ENCODE data around the gene PTPRK. TPM values are rescaled to one million over a fixed set of nuclear protein-coding genes. Genes with fewer than 3 reads are reported as not detected.

PTPRK gene
- total and polyA plus RNA-seq, 2 donors (not counting 1 experiment from before 2014, with no cell fraction given) = 19.4 to 75.5 TPM

GRCh38 chr6:128005009-128005408, 515.4 kb downstream of the PTPRK start:
- Histone ChIP-seq H3K27ac (ENCODE audit: insufficient read depth, low read length) (no peak overlapping the region), H3K27me3 (ENCODE audit: control insufficient read depth, insufficient read depth, low read length) (no peaks in the 10 kb centered on the region), H3K4me3 (replicated peaks in 1 of 4; ENCODE audit: control extremely low read depth in 1 of 4, insufficient read depth in 1 of 4, low read depth in 3 of 4, low read length in 4 of 4) (no peak overlapping the region), H3K9me3 (ENCODE audit: control insufficient read depth, insufficient read depth, low read depth, low read length) (no peaks in the 10 kb centered on the region), H3K4me2 (ENCODE audit: extremely low read depth, insufficient read depth, low read length) (no peak overlapping the region), H2AFZ (ENCODE audit: low read length) (no peak overlapping the region), H3K9ac (ENCODE audit: insufficient read depth, low read length) (no peak overlapping the region), H3K36me3 (ENCODE audit: control insufficient read depth, insufficient read depth, low read length) (no peaks in the 10 kb centered on the region), H3K79me2 (ENCODE audit: control insufficient read depth, insufficient read depth, low read length) (no peaks in the 10 kb centered on the region), H3K4me1 (ENCODE audit: control insufficient read depth, extremely low read depth, insufficient read depth, low read length) (no peaks in the 10 kb centered on the region), H4K20me1 (ENCODE audit: control insufficient read depth, extremely low read depth, insufficient read depth, low read length) (no peaks in the 10 kb centered on the region)
- peak in 1 of 2 donors; percentile 16 for DNase-seq (ENCODE audit: low read depth in 2 of 2)
- TF ChIP-seq EZH2 (IDR thresholded peaks at IDR 0.05; ENCODE audit: low read length, missing control alignments) = no peak
- TF ChIP-seq, protein P1, sequence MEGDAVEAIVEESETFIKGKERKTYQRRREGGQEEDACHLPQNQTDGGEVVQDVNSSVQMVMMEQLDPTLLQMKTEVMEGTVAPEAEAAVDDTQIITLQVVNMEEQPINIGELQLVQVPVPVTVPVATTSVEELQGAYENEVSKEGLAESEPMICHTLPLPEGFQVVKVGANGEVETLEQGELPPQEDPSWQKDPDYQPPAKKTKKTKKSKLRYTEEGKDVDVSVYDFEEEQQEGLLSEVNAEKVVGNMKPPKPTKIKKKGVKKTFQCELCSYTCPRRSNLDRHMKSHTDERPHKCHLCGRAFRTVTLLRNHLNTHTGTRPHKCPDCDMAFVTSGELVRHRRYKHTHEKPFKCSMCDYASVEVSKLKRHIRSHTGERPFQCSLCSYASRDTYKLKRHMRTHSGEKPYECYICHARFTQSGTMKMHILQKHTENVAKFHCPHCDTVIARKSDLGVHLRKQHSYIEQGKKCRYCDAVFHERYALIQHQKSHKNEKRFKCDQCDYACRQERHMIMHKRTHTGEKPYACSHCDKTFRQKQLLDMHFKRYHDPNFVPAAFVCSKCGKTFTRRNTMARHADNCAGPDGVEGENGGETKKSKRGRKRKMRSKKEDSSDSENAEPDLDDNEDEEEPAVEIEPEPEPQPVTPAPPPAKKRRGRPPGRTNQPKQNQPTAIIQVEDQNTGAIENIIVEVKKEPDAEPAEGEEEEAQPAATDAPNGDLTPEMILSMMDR (conservative IDR thresholded peaks at IDR 0.05 in 1 of 2, IDR thresholded peaks at IDR 0.05 in 1 of 2; ENCODE audit: low read depth in 1 of 2, low read length in 2 of 2) = no peak

GRCh38 chr6:128000363-128000762, 520.0 kb downstream of the PTPRK start:
- Histone ChIP-seq H3K9me3 (ENCODE audit: control insufficient read depth, insufficient read depth, low read depth, low read length) (no peaks in the 10 kb centered on the region), H4K20me1 (ENCODE audit: control insufficient read depth, extremely low read depth, insufficient read depth, low read length) (no peaks in the 10 kb centered on the region), H3K36me3 (ENCODE audit: control insufficient read depth, insufficient read depth, low read length) (no peaks in the 10 kb centered on the region), H3K27me3 (ENCODE audit: control insufficient read depth, insufficient read depth, low read length) (no peaks in the 10 kb centered on the region), H3K4me3 (replicated peaks in 1 of 4; ENCODE audit: control extremely low read depth in 1 of 4, insufficient read depth in 1 of 4, low read depth in 3 of 4, low read length in 4 of 4) (no peak overlapping the region), H3K4me2 (ENCODE audit: extremely low read depth, insufficient read depth, low read length) (no peak overlapping the region), H2AFZ (ENCODE audit: low read length) (no peak overlapping the region), H3K79me2 (ENCODE audit: control insufficient read depth, insufficient read depth, low read length) (no peaks in the 10 kb centered on the region), H3K9ac (ENCODE audit: insufficient read depth, low read length) (no peak overlapping the region), H3K27ac (ENCODE audit: insufficient read depth, low read length) (no peak overlapping the region), H3K4me1 (ENCODE audit: control insufficient read depth, extremely low read depth, insufficient read depth, low read length) (no peaks in the 10 kb centered on the region)
- no peak for DNase-seq (ENCODE audit: low read depth in 2 of 2)
- TF ChIP-seq, protein P1 (conservative IDR thresholded peaks at IDR 0.05 in 1 of 2, IDR thresholded peaks at IDR 0.05 in 1 of 2; ENCODE audit: low read depth in 1 of 2, low read length in 2 of 2) = no peak
- TF ChIP-seq EZH2 (IDR thresholded peaks at IDR 0.05; ENCODE audit: low read length, missing control alignments) = no peak

DNA sequence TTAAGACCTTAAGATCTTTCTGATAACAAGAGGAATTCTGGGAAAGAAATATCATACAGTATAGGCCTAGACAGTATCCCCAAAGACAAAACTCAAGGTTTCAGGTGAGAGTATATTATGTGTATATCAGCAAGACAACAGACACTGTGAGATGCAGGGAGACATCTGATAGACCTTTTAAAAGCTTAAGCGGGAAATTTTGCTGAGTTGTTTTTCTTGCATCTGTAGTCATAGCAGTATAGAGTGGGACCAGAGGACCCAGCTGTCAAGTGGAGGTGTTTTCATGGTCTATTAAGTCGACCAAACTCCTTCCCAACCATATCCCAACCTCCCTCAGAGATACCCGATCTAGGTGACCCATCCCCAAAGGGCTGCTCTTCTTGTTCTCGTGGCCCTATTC, 521.4 kb downstream of the PTPRK start:
- DNase-seq (ENCODE audit: low read depth in 2 of 2) = no peak
- Histone ChIP-seq H3K9me3 (ENCODE audit: control insufficient read depth, insufficient read depth, low read depth, low read length) (no peaks in the 10 kb centered on the region), H3K36me3 (ENCODE audit: control insufficient read depth, insufficient read depth, low read length) (no peaks in the 10 kb centered on the region)

More for the DNA sequence above, 521.4 kb downstream of the PTPRK start:
- H3K4me2 ChIP-seq (ENCODE audit: extremely low read depth, insufficient read depth, low read length) = no peak overlapping the region
- H3K9ac ChIP-seq (ENCODE audit: insufficient read depth, low read length) = no peak overlapping the region
- no peaks in the 10 kb centered on the region for H3K27me3 ChIP-seq (ENCODE audit: control insufficient read depth, insufficient read depth, low read length)
- no peaks in the 10 kb centered on the region for H3K79me2 ChIP-seq (ENCODE audit: control insufficient read depth, insufficient read depth, low read length)
- H3K4me1 ChIP-seq (ENCODE audit: control insufficient read depth, extremely low read depth, insufficient read depth, low read length) = no peaks in the 10 kb centered on the region
- H4K20me1 ChIP-seq (ENCODE audit: control insufficient read depth, extremely low read depth, insufficient read depth, low read length) = no peaks in the 10 kb centered on the region
- H2AFZ ChIP-seq (ENCODE audit: low read length) = no peak overlapping the region
- H3K4me3 ChIP-seq (replicated peaks in 1 of 4; ENCODE audit: control extremely low read depth in 1 of 4, insufficient read depth in 1 of 4, low read depth in 3 of 4, low read length in 4 of 4) = no peak overlapping the region
- TF ChIP-seq EZH2 (IDR thresholded peaks at IDR 0.05; ENCODE audit: low read length, missing control alignments) = no peak
- TF ChIP-seq, protein P1 (conservative IDR thresholded peaks at IDR 0.05 in 1 of 2, IDR thresholded peaks at IDR 0.05 in 1 of 2; ENCODE audit: low read depth in 1 of 2, low read length in 2 of 2) = no peak
- H3K27ac ChIP-seq (ENCODE audit: insufficient read depth, low read length) = no peak overlapping the region

Data from fibroblast of lung (primary cell).